ENCODE data around the gene ZNF148. TPM values are rescaled to one million over a fixed set of nuclear protein-coding genes. Genes with fewer than 3 reads are reported as not detected.

The ZNF148 gene
- total RNA-seq, 1 experiment from 2014 or later = 19.7 TPM

- Mint-ChIP-seq H3K27ac (no peak overlapping the region), H3K27me3 (ENCODE audit: low read depth) (no peaks in the 10 kb centered on the region), H3K4me1 (peaks cover 16% of the 10 kb centered on the region), H3K9me3 (no peaks in the 10 kb centered on the region), H3K36me3 (peaks cover 14% of the 10 kb centered on the region; the same call in 1 of the 2 replicates), H3K4me3 (no peak overlapping the region)
- POLR2A ChIA-PET = no interaction called here
- CTCF ChIA-PET = no interaction called here
- ATAC-seq (no peak), DNase-seq (ENCODE audit: low spot score) (no peak)
- TF ChIP-seq RORB (CRISPR knock-in tag; IDR thresholded peaks at IDR 0.05) (no peak), ERG (CRISPR knock-in tag; IDR thresholded peaks at IDR 0.05) (no peak), ZNF263 (CRISPR knock-in tag; IDR thresholded peaks at IDR 0.05; ENCODE audit: low read depth) (no peak)
Observed at GRCh38 chr3:125234831-125235230, 140.3 kb downstream of the ZNF148 start.

- ChIA-PET CTCF (no interaction called here), POLR2A (no interaction called here)
- H3K36me3 Mint-ChIP-seq = peaks cover 14% of the 10 kb centered on the region; the same call in 1 of the 2 replicates
- no peak for ATAC-seq
- peaks cover 13% of the 10 kb centered on the region for H3K4me1 Mint-ChIP-seq
- no peak overlapping the region for H3K27ac Mint-ChIP-seq
- no peaks in the 10 kb centered on the region for H3K27me3 Mint-ChIP-seq (ENCODE audit: low read depth)
- TF ChIP-seq GRHL2 (CRISPR knock-in tag; IDR thresholded peaks at IDR 0.05; ENCODE audit: insufficient replicate concordance, severe bottlenecking) (no peak), RORB (CRISPR knock-in tag; IDR thresholded peaks at IDR 0.05) (no peak), FOXJ3 (CRISPR knock-in tag; IDR thresholded peaks at IDR 0.05; ENCODE audit: borderline replicate concordance) (no peak), ZNF138 (CRISPR knock-in tag; conservative IDR thresholded peaks at IDR 0.05) (no peak)
- no peak overlapping the region for H3K4me3 Mint-ChIP-seq
- DNase-seq (ENCODE audit: low spot score) = no peak
- no peaks in the 10 kb centered on the region for H3K9me3 Mint-ChIP-seq
Observed at GRCh38 chr3:125232401-125232800, 142.7 kb downstream of the ZNF148 start.

- H3K36me3 Mint-ChIP-seq = peaks cover 14% of the 10 kb centered on the region; the same call in 1 of the 2 replicates
- no peaks in the 10 kb centered on the region for H3K9me3 Mint-ChIP-seq
- DNase-seq (ENCODE audit: low spot score) = no peak
- POLR2A ChIA-PET = interaction anchor here (0.5 to 0.6 kb wide), 2 partner anchors 258 to 271 kb away, joined by 5 to 7 read pairs; no protein-coding TSS in a partner anchor
- no peak overlapping the region for H3K4me3 Mint-ChIP-seq
- TF ChIP-seq IRF2 (CRISPR knock-in tag; IDR thresholded peaks at IDR 0.05; ENCODE audit: borderline replicate concordance, low read depth) (no peak), SP1 (CRISPR knock-in tag; conservative IDR thresholded peaks at IDR 0.05) (no peak), ESRRA (CRISPR knock-in tag; IDR thresholded peaks at IDR 0.05; ENCODE audit: borderline replicate concordance) (no peak), TEAD4 (CRISPR knock-in tag; IDR thresholded peaks at IDR 0.05) (no peak), TCF7 (CRISPR knock-in tag; IDR thresholded peaks at IDR 0.05; ENCODE audit: low read depth) (no peak), PREB (CRISPR knock-in tag; IDR thresholded peaks at IDR 0.05; ENCODE audit: borderline replicate concordance) (no peak), ZNF416 (CRISPR knock-in tag; IDR thresholded peaks at IDR 0.05) (no peak), ZNF532 (CRISPR knock-in tag; IDR thresholded peaks at IDR 0.05; ENCODE audit: borderline replicate concordance) (no peak), IRF1 (CRISPR knock-in tag; IDR thresholded peaks at IDR 0.05) (no peak), SOX15 (CRISPR knock-in tag; IDR thresholded peaks at IDR 0.05) (no peak), NFYB (CRISPR knock-in tag; conservative IDR thresholded peaks at IDR 0.05; ENCODE audit: low read depth) (no peak)
- peaks cover 13% of the 10 kb centered on the region for H3K4me1 Mint-ChIP-seq
- no peaks in the 10 kb centered on the region for H3K27me3 Mint-ChIP-seq (ENCODE audit: low read depth)
- no peak overlapping the region for H3K27ac Mint-ChIP-seq
- CTCF ChIA-PET = no interaction called here
- ATAC-seq = no peak
Observed at GRCh38 chr3:125231895-125232294, 143.2 kb downstream of the ZNF148 start.
